ENCODE results near the gene GALNT15.

Gene GALNT15

GRCh38 chr3:16258866-16259265, 84.4 kb downstream of the GALNT15 start:
- TF ChIP-seq EP300 (IDR thresholded peaks at IDR 0.05; ENCODE audit: borderline replicate concordance) = no peak
- TF ChIP-seq, protein P1, sequence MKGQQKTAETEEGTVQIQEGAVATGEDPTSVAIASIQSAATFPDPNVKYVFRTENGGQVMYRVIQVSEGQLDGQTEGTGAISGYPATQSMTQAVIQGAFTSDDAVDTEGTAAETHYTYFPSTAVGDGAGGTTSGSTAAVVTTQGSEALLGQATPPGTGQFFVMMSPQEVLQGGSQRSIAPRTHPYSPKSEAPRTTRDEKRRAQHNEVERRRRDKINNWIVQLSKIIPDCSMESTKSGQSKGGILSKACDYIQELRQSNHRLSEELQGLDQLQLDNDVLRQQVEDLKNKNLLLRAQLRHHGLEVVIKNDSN (IDR thresholded peaks at IDR 0.05) = no peak
- no peak for TF ChIP-seq TCF12 (IDR thresholded peaks at IDR 0.05; ENCODE audit: low read depth)
- no peak for TF ChIP-seq RAD21 (IDR thresholded peaks at IDR 0.05; ENCODE audit: low read depth)
- TF ChIP-seq CREB1 (IDR thresholded peaks at IDR 0.05; ENCODE audit: low read depth) = no peak
- TF ChIP-seq CEBPB (IDR thresholded peaks at IDR 0.05) = no peak
- TF ChIP-seq REST (IDR thresholded peaks at IDR 0.05; ENCODE audit: low read depth) = no peak
- TF ChIP-seq YY1 (IDR thresholded peaks at IDR 0.05; ENCODE audit: low read depth) = no peak
- TF ChIP-seq, protein P2, sequence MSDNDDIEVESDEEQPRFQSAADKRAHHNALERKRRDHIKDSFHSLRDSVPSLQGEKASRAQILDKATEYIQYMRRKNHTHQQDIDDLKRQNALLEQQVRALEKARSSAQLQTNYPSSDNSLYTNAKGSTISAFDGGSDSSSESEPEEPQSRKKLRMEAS (IDR thresholded peaks at IDR 0.05) = no peak
- no peak for TF ChIP-seq FOXM1 (IDR thresholded peaks at IDR 0.05; ENCODE audit: borderline replicate concordance, low read depth)
- no peak for TF ChIP-seq ZBTB7A (IDR thresholded peaks at IDR 0.05; ENCODE audit: low read depth)
- TF ChIP-seq TAF1 (IDR thresholded peaks at IDR 0.05; ENCODE audit: low read depth) = no peak

DNA sequence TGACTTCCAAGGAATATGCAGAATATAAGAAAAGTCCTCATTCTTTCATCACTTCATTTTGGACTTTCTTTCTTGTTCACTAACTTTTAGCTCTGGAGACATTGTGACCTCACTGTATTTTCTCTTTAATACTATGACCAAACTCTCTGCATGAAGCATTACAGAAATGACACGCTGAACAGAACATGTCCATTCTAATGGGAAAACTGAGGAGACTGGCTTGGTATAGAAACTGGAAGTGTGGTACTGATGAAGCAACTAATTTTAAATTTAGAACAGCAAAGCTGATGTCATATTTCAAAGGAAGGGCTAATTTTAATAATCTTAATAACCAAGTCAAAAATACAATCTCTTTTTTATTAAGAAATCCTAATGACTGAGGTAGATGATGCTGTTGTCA, 85.6 kb downstream of the GALNT15 start:
- TF ChIP-seq ZBTB7A (IDR thresholded peaks at IDR 0.05; ENCODE audit: low read depth) (no peak), EP300 (IDR thresholded peaks at IDR 0.05; ENCODE audit: borderline replicate concordance) (no peak), FOXM1 (IDR thresholded peaks at IDR 0.05; ENCODE audit: borderline replicate concordance, low read depth) (no peak), CREB1 (IDR thresholded peaks at IDR 0.05; ENCODE audit: low read depth) (no peak), REST (IDR thresholded peaks at IDR 0.05; ENCODE audit: low read depth) (no peak), TCF12 (IDR thresholded peaks at IDR 0.05; ENCODE audit: low read depth) (no peak), EGR1 (IDR thresholded peaks at IDR 0.05) (no peak), TEAD4 (IDR thresholded peaks at IDR 0.05) (no peak), YY1 (IDR thresholded peaks at IDR 0.05; ENCODE audit: low read depth) (no peak), RAD21 (IDR thresholded peaks at IDR 0.05; ENCODE audit: low read depth) (no peak), NFIC (IDR thresholded peaks at IDR 0.05) (no peak), TAF1 (IDR thresholded peaks at IDR 0.05; ENCODE audit: low read depth) (no peak), CEBPB (IDR thresholded peaks at IDR 0.05) (no peak)
- TF ChIP-seq, protein P2 (IDR thresholded peaks at IDR 0.05) = no peak
- TF ChIP-seq, protein P1 (IDR thresholded peaks at IDR 0.05) = no peak

DNA sequence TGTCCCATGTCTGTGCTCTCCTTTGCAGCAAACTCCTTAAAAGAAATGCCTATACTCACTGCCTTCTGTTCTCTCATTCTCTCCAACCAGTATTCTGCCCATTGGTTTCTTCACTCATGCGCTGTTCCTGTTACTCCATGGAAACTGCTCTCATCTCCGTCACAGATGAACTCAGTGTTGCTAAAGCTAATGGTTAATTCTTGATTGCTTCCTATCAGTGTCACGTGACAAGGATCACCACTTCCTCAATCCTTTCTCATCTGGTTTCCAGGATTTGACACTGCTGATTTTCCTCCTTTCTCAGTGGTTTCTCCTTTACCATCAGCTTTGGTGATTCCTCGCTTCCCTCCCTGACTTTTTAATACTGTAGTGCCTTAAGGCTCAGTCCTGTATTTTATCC, 87.7 kb downstream of the GALNT15 start:
- TF ChIP-seq CEBPB (IDR thresholded peaks at IDR 0.05) = no peak
- TF ChIP-seq TEAD4 (IDR thresholded peaks at IDR 0.05) = no peak
- TF ChIP-seq EGR1 (IDR thresholded peaks at IDR 0.05) = no peak
- TF ChIP-seq, protein P1 (IDR thresholded peaks at IDR 0.05) = no peak
- no peak for TF ChIP-seq CREB1 (IDR thresholded peaks at IDR 0.05; ENCODE audit: low read depth)
- no peak for TF ChIP-seq FOXM1 (IDR thresholded peaks at IDR 0.05; ENCODE audit: borderline replicate concordance, low read depth)
- TF ChIP-seq RAD21 (IDR thresholded peaks at IDR 0.05; ENCODE audit: low read depth) = no peak
- TF ChIP-seq ZBTB7A (IDR thresholded peaks at IDR 0.05; ENCODE audit: low read depth) = no peak
- TF ChIP-seq, protein P2 (IDR thresholded peaks at IDR 0.05) = no peak
- TF ChIP-seq TCF12 (IDR thresholded peaks at IDR 0.05; ENCODE audit: low read depth) = no peak

GRCh38 chr3:16264174-16264707, 89.8 kb downstream of the GALNT15 start:
- TF ChIP-seq CEBPB (IDR thresholded peaks at IDR 0.05) (no peak), TEAD4 (IDR thresholded peaks at IDR 0.05) (no peak)

DNA sequence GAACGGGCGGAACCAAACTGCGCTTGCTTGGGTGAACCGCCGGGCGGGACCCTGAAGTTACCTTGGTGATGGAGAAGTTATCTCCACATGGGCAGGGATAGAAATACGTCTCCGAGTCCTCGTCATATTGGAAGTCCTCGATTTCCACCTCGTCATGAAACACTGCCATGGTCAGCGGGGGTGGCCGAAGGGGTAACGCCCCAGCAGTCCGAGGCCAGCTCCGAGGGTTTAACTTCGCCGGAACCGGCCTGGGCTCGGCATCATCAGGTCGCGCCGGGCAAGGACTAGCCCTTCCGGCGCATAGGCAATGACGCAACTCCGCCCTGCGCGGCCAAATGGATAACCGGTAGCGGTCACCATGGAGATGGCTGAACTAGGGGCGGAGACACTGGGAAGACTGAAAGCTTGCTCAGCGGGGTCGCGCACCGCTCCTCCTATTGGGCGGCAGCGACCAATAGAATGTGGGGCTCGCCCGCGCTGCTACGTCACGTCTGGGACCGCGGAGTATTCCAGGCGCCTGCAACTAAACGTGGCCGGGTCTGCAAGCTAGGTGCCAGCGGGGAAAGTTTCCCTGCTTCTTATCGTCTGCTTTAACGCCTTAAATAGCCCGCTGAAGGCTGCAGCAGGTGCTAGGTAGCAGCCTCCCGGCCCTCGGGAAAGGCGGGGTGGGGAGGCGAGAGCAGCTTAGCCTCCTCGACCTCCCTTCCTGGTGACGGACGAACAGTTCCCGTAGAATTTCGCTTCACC, 90.4 kb downstream of the GALNT15 start, which contains the start of the genes DPH3 and OXNAD1:
TSS of gene DPH3 (minus strand) at position 236 of the 747 bp plus-strand sequence. CDS start at position 169, 67 bp downstream.
TSS of gene OXNAD1 (plus strand) at position 505 of the 747 bp plus-strand sequence. CDS start 5,741 bp downstream, outside the sequence.
- peak; percentile 19 for TF ChIP-seq YY1 (IDR thresholded peaks at IDR 0.05; ENCODE audit: low read depth)
- TF ChIP-seq CREB1 (IDR thresholded peaks at IDR 0.05; ENCODE audit: low read depth) = peak; percentile 100
- TF ChIP-seq EGR1 (IDR thresholded peaks at IDR 0.05) = no peak
- TF ChIP-seq FOXM1 (IDR thresholded peaks at IDR 0.05; ENCODE audit: borderline replicate concordance, low read depth) = no peak
- no peak for TF ChIP-seq EP300 (IDR thresholded peaks at IDR 0.05; ENCODE audit: borderline replicate concordance)
- TF ChIP-seq TCF12 (IDR thresholded peaks at IDR 0.05; ENCODE audit: low read depth) = no peak; the same call in 1 of the 2 replicates
- TF ChIP-seq RAD21 (IDR thresholded peaks at IDR 0.05; ENCODE audit: low read depth) = no peak
- TF ChIP-seq, protein P1 (IDR thresholded peaks at IDR 0.05) = no peak
- no peak for TF ChIP-seq REST (IDR thresholded peaks at IDR 0.05; ENCODE audit: low read depth)
- TF ChIP-seq ZBTB7A (IDR thresholded peaks at IDR 0.05; ENCODE audit: low read depth) = no peak
- peak; percentile 91 for TF ChIP-seq TAF1 (IDR thresholded peaks at IDR 0.05; ENCODE audit: low read depth)
- peak; percentile 19; the same call in 1 of the 2 replicates for TF ChIP-seq NFIC (IDR thresholded peaks at IDR 0.05)
- peak; percentile 5; the same call in 1 of the 2 replicates for TF ChIP-seq CEBPB (IDR thresholded peaks at IDR 0.05)
- TF ChIP-seq, protein P2 (IDR thresholded peaks at IDR 0.05) = peak; percentile 51; the same call in 1 of the 2 replicates
- TF ChIP-seq TEAD4 (IDR thresholded peaks at IDR 0.05) = no peak; the same call in 1 of the 2 replicates

Measured in Ishikawa (cell line).